ENCODE measurements around the gene CNTN4. TPM values are rescaled to one million over a fixed set of nuclear protein-coding genes. Genes with fewer than 3 reads are reported as not detected.

The CNTN4 gene
- total RNA-seq, 2 donors from 2014 or later: not detected

DNA sequence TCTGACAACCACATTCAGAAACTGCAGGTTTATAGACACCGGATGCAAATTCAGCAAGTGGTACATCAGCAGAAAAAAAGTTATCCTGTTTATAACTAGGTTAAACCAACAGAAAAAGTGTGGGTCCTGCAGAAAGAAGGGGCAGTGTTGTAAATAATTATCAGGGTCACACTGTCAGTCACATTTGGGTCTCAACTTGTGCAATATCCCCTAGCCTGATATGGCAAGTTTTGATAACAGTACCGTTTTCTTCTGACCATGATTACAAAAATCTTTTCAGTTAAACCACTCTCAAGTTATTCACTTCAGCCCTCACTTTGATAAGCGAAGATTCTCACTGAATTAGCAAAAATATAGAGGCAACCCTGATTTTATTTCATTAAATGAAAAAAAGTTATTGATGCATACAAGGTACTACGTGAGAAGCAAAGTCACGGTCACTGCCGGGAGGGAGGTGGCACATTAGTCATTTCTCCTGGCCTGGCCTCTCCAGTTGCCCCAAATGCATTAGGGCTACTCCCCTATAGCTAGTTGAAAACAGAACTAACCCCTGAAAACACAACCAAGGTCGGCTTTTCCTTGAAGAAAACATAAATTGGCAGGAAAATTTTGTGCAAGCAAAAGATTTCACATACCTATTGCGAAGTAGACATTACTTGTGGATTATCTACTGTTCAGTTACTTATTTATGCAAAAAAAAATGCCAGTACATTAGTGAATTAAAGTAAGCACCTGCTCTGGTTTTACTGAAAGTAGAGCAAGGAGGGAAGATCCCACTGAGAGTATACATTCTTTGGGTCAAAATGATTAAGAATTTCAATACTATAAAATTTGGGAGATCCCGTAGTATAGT is 982.9 kb downstream of the CNTN4 start:
- no peaks in the 10 kb centered on the region for H3K36me3 Mint-ChIP-seq
- ATAC-seq: no peak
- no peak for DNase-seq (ENCODE audit: low spot score in 2 of 2)
- no peak overlapping the region for H3K27ac Mint-ChIP-seq
- no peaks in the 10 kb centered on the region for H3K9me3 Mint-ChIP-seq

DNA sequence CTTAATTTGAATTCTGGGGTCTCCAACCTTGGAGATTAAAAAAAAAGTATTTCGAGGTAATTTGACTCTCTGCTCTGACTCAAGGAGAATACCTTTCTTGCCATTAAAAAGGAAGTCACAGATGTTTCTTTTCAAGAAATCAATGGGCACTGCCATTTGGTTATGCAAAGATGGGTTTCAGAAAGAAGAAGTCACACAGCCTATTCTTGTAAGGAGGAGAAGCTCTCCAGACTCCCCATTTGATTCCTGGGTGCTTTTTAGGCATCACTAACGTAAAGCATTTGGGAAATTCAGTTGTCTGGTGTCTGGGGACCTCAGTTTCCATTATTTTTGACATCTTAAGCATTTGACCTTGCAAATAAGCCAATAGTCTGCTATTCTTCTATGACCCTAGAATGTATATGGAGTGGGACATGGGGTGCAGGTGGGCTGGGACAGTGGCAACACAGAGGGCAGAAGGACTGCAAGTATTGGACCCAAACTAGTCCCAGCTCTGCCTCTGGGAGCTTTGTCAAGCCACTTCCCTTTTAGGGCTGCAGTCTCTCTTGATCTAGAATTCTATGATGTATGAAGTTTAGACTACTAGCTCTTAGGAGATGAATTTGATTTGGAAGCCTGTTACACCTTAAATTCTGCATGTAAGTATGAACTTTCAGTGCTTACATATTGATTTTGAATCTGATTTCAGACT is 983.7 kb downstream of the CNTN4 start:
- ATAC-seq: no peak
- Mint-ChIP-seq H3K36me3 (no peaks in the 10 kb centered on the region), H3K27ac (no peak overlapping the region), H3K9me3 (no peaks in the 10 kb centered on the region)
- no peak for DNase-seq (ENCODE audit: low spot score in 2 of 2)

GRCh38 chr3:3084890-3085289 is 986.2 kb downstream of the CNTN4 start:
- ATAC-seq (no peak), DNase-seq (ENCODE audit: low spot score in 2 of 2) (no peak)
- no peaks in the 10 kb centered on the region for H3K9me3 Mint-ChIP-seq
- H3K27ac Mint-ChIP-seq: no peak overlapping the region
- no peaks in the 10 kb centered on the region for H3K36me3 Mint-ChIP-seq

GRCh38 chr3:3085782-3086181 is 987.1 kb downstream of the CNTN4 start:
- Mint-ChIP-seq H3K27ac (no peak overlapping the region), H3K9me3 (no peaks in the 10 kb centered on the region), H3K36me3 (no peaks in the 10 kb centered on the region)
- ATAC-seq: no peak
- no peak for DNase-seq (ENCODE audit: low spot score in 2 of 2)

DNA sequence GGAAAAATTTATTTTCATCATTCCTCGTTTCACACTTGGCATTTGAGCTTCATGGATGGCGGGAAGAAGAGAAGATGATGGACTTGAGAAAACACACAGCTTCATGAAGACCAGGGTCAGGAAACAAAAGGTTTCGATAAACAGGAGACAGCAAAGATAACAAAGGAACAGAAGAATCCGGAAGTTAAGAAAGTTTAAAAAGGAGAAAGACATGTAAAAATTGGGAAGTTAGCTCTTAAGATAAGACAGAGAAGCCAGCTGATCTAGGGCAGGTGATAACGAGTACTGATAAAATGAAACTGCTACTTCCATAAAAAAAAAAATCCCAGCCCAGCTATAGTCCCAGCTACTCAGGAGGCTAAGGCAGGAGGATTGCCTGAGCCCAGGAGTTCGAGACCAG is 987.6 kb downstream of the CNTN4 start:
- ATAC-seq: no peak

GRCh38 chr3:3087279-3087678 is 988.6 kb downstream of the CNTN4 start:
- DNase-seq (ENCODE audit: low spot score in 2 of 2) (no peak), ATAC-seq (no peak)
- H3K27ac Mint-ChIP-seq: no peak overlapping the region
- no peaks in the 10 kb centered on the region for H3K9me3 Mint-ChIP-seq
- H3K36me3 Mint-ChIP-seq: no peaks in the 10 kb centered on the region

More for the DNA sequence above, 987.6 kb downstream of the CNTN4 start:
- no peak overlapping the region for H3K27ac Mint-ChIP-seq
- DNase-seq (ENCODE audit: low spot score in 2 of 2): no peak
- H3K36me3 Mint-ChIP-seq: no peaks in the 10 kb centered on the region
- H3K9me3 Mint-ChIP-seq: no peaks in the 10 kb centered on the region

DNA sequence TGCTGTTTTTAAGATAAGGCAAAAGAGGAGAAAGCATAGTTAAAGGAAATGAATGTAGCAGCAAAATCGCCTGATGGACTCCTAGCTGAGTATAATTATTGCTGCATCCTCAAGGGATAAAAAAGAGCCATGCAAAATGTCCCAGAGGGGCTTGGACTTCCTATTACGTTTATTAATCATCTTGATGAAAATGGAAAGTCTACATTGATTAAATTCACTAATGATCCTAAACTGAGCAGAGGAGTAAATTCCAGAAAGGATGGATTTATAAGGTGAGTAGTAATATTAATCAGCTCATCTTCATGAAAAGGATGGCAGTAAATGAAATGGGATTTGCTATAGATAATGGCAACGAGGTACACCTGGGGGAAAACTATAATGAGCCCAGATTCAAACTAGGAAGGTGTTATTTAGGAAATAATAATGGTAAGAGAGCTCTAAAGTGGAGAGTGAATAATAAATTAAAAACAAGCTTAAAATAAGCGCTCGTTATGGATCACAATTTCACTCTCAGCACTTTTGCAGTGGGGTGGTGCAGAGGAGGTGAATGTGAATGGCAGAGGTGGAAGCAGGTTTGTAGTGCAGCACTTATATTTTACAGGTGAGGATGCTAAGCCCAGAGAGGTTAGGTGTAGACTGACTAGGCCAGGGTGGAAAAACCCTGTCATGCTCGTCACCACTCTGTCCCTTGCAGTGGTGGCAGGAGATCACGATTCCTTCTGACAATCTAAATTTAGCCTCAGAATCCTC is 989.2 kb downstream of the CNTN4 start:
- DNase-seq (ENCODE audit: low spot score in 2 of 2) (no peak), ATAC-seq (no peak)
- Mint-ChIP-seq H3K36me3 (no peaks in the 10 kb centered on the region), H3K27ac (peak overlapping the region in 1 of 2 donors; percentile 44), H3K9me3 (no peaks in the 10 kb centered on the region)

GRCh38 chr3:3089017-3089416 is 990.4 kb downstream of the CNTN4 start:
- H3K9me3 Mint-ChIP-seq: no peaks in the 10 kb centered on the region
- no peaks in the 10 kb centered on the region for H3K36me3 Mint-ChIP-seq
- DNase-seq (ENCODE audit: low spot score in 2 of 2): no peak
- no peak overlapping the region for H3K27ac Mint-ChIP-seq
- no peak for ATAC-seq

- H3K27ac Mint-ChIP-seq: no peak overlapping the region
- no peaks in the 10 kb centered on the region for H3K36me3 Mint-ChIP-seq
- no peaks in the 10 kb centered on the region for H3K9me3 Mint-ChIP-seq
- DNase-seq (ENCODE audit: low spot score in 2 of 2) (no peak), ATAC-seq (no peak)
Observed at GRCh38 chr3:3097958-3098357, 999.3 kb downstream of the CNTN4 start.

- no peak for DNase-seq (ENCODE audit: low spot score in 2 of 2)
- Mint-ChIP-seq H3K36me3 (no peaks in the 10 kb centered on the region), H3K9me3 (no peaks in the 10 kb centered on the region), H3K27ac (peak overlapping the region in 1 of 2 donors; percentile 22)
- no peak for ATAC-seq
Observed at GRCh38 chr3:3101660-3102458, 1003.2 kb downstream of the CNTN4 start.

- no peaks in the 10 kb centered on the region for H3K9me3 Mint-ChIP-seq
- no peaks in the 10 kb centered on the region for H3K36me3 Mint-ChIP-seq
- DNase-seq (ENCODE audit: low spot score in 2 of 2) (no peak), ATAC-seq (no peak)
- no peak overlapping the region for H3K27ac Mint-ChIP-seq
Observed at GRCh38 chr3:3102751-3103150, 1004.1 kb downstream of the CNTN4 start.

- Mint-ChIP-seq H3K36me3 (no peaks in the 10 kb centered on the region), H3K9me3 (no peaks in the 10 kb centered on the region), H3K27ac (no peak overlapping the region)
- ATAC-seq (no peak), DNase-seq (ENCODE audit: low spot score in 2 of 2) (no peak)
Observed at GRCh38 chr3:3105246-3105645, 1006.6 kb downstream of the CNTN4 start.

DNA sequence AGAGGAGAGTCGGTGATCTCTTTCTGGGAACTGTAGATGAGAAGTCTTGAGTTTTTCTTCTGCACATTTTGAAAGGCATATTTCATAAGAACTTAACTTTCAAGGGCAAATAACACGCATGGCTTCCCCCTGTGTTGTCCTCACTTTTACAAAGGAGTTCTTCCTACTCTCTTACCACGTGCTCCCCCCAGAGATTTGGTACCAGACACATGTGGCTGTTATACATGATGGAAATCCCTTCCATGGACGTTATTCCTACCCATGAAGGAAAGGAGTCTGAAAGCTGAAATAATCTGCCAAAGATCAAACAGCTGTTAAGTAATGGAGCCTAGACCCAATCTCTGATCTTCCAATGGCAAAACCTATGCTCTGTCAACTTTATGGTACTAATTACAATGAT is 1007.1 kb downstream of the CNTN4 start:
- no peaks in the 10 kb centered on the region for H3K9me3 Mint-ChIP-seq
- H3K27ac Mint-ChIP-seq: no peak overlapping the region
- H3K36me3 Mint-ChIP-seq: no peaks in the 10 kb centered on the region
- no peak for ATAC-seq
- no peak for DNase-seq (ENCODE audit: low spot score in 2 of 2)

GRCh38 chr3:3107181-3107580 is 1008.5 kb downstream of the CNTN4 start:
- Mint-ChIP-seq H3K27ac (no peak overlapping the region), H3K9me3 (no peaks in the 10 kb centered on the region), H3K36me3 (no peaks in the 10 kb centered on the region)
- ATAC-seq (no peak), DNase-seq (ENCODE audit: low spot score in 2 of 2) (no peak)
